ENCODE results near the gene SFXN4.
"Not testable (repeated sequence)": the region's sequence is repeated elsewhere in the genome, so short reads cannot be mapped to it uniquely, and the experiment has no call there.

The SFXN4 gene

DNA sequence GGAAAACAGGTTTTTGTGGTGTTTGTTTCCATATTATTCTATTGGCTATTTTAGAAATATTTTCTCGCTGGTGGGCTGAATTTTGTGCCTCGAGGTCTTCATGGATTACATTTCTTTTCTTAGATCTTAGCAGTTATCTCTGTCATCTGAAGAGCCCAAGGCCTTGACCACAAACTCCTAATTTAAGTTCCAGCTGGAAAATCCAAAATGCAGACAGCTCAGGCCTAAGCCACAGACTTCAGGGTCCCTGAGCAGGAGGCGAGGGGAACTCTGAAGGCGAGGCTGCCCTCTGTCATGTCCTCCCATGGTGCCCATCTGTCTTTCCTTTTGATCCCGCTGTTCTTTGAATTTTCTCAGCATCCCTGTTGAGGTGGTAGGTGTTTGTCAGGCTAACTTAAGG is 47.3 kb downstream of the SFXN4 start:
- H3K9me3 ChIP-seq (replicated peaks; ENCODE audit: low read length): no peaks in the 10 kb centered on the region
- no peak overlapping the region for H3K4me3 ChIP-seq (ENCODE audit: low read length)
- peaks cover 41% of the 10 kb centered on the region for H3K36me3 ChIP-seq (ENCODE audit: insufficient read depth, low read length)
- no peaks in the 10 kb centered on the region for H3K27me3 ChIP-seq (ENCODE audit: control insufficient read depth, insufficient read depth, low read length)
- H3K4me2 ChIP-seq (ENCODE audit: low read length): no peak overlapping the region
- no peak overlapping the region for H3K9ac ChIP-seq (ENCODE audit: low read depth, low read length)
- peaks cover 12% of the 10 kb centered on the region for H3K4me1 ChIP-seq (ENCODE audit: control insufficient read depth, insufficient read depth, low read length)

DNA sequence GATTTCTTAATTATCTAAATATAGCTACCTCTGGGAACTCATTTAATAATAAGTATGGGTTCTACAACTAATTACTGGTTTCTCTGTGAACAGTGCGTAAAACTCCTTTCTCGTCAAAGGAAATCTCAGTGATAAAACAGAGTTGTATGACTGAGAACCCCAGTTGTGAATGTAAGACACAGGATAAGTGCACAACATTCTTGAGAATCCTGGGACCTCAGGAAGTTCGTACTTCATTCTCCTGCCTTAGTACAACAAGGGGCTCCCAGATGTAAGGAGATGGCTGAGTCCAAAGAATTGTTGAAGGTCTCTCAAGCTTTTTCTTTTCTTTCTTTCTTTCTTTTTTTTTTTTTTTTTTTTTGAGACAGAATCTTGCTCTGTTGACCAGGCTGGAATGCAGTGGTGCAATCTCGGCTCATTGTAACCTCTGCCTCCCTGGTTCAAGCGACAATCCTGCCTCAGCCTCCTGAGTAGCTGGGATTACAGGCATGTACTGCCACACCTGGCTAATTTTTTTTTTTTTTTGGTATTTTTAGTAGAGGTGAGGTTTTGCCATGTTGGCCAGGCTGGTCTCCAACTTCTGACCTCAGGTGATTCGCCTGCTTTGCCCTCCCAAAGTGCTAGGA is 49.1 kb downstream of the SFXN4 start:
- Histone ChIP-seq H3K4me2 (ENCODE audit: low read length) (no peak overlapping the region), H3K36me3 (ENCODE audit: insufficient read depth, low read length) (peaks cover 39% of the 10 kb centered on the region), H3K9ac (ENCODE audit: low read depth, low read length) (no peak overlapping the region), H3K4me1 (ENCODE audit: control insufficient read depth, insufficient read depth, low read length) (peaks cover 15% of the 10 kb centered on the region), H3K27me3 (ENCODE audit: control insufficient read depth, insufficient read depth, low read length) (no peaks in the 10 kb centered on the region), H3K9me3 (replicated peaks; ENCODE audit: low read length) (no peaks in the 10 kb centered on the region), H3K4me3 (ENCODE audit: low read length) (no peak overlapping the region)

DNA sequence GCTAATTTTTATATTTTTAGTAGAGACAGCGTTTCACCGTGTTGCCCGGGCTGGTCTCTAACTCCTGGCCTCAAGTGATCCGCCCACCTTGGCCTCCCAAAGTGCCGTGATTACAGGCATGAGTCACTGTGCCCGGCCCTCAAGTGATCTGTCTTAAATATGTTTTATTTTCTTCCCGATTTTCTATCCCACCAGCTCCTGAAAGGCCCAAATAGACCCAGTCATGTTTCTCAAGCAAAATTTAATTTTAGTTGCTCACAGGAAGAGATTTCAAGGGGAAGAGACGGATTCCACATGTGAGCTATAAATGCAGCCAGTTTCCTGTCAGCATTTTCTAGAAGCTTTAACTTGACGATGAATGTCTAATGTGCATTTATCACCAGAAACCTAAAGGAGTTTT is 49.6 kb downstream of the SFXN4 start:
- Histone ChIP-seq H3K36me3 (ENCODE audit: insufficient read depth, low read length) (peaks cover 39% of the 10 kb centered on the region), H3K27me3 (ENCODE audit: control insufficient read depth, insufficient read depth, low read length) (no peaks in the 10 kb centered on the region), H3K4me2 (ENCODE audit: low read length) (no peak overlapping the region), H3K4me1 (ENCODE audit: control insufficient read depth, insufficient read depth, low read length) (peaks cover 15% of the 10 kb centered on the region), H3K4me3 (ENCODE audit: low read length) (no peak overlapping the region), H3K9me3 (replicated peaks; ENCODE audit: low read length) (no peaks in the 10 kb centered on the region), H3K9ac (ENCODE audit: low read depth, low read length) (no peak overlapping the region)

DNA sequence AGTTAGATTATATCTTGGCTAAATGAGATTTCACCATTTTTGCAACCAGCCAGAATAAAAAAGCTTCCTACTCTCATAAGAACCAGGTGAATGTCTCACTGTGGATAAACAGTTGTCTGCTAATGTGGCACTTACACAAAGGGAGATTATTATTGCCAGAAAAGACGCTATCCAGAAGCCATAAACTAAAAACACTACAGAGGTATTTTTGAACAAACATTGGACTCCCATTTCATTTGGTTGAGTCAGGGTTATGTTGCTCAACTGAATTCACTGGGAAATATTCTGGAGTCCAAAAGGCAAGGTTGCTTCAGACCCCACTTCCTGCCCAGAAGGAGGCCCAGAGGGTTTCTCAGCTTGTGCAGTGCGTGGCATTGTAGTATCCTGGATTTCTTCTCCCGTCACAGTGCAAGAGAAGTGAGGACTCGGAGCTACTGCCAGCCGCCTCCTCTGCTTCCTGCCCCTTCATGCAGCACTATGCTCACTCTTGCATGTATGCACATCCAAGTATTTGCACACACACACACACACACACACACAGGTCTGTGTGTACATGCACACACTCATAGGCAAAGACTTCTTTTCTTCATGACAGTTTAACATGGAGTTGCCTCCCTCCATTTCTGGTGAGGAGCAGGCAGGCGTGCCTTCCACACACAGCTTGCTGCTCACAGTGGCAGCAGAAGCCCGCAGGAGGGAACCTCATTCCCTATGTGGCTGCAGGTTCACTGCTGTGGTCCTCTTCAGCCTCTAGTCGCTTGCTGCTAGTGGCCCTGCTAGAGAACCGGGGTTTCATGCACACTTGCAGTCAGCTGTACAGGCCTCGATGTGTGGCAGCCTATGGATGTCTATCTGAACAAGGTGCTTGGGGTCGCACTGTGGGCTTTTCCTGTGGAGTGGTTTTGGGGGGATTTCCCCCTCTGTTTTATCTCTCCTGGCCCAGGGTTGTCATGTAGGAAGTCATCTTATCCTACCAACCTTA is 51.5 kb downstream of the SFXN4 start:
- peaks cover 39% of the 10 kb centered on the region for H3K36me3 ChIP-seq (ENCODE audit: insufficient read depth, low read length)
- no peaks in the 10 kb centered on the region for H3K27me3 ChIP-seq (ENCODE audit: control insufficient read depth, insufficient read depth, low read length)
- H3K4me1 ChIP-seq (ENCODE audit: control insufficient read depth, insufficient read depth, low read length): peaks cover 15% of the 10 kb centered on the region
- no peaks in the 10 kb centered on the region for H3K9me3 ChIP-seq (replicated peaks; ENCODE audit: low read length)
- H3K9ac ChIP-seq (ENCODE audit: low read depth, low read length): peak overlapping the region; percentile 29
- H3K4me2 ChIP-seq (ENCODE audit: low read length): peak overlapping the region; percentile 60
- no peak overlapping the region for H3K4me3 ChIP-seq (ENCODE audit: low read length)

DNA sequence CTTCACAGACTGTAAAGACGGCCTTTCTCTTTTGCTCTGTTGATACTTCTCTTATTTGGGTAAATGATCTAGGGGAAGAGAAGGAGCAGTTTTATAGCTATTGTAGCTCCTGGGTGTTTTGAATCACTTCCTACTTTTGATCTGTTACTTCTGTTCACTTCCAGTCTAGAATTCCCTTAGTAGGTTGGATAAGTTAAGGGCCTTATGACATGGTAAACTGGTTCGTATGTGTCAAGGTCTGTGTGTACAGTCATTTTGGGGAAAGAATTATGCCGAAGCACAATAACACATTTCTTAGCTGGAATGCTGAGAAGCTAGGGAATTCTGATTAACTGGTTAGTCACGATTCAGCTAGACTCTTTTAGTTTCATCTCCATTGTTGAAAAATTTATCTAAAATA is 53.5 kb downstream of the SFXN4 start:
- H3K9me3 ChIP-seq (replicated peaks; ENCODE audit: low read length): no peaks in the 10 kb centered on the region
- no peaks in the 10 kb centered on the region for H3K27me3 ChIP-seq (ENCODE audit: control insufficient read depth, insufficient read depth, low read length)
- H3K4me1 ChIP-seq (ENCODE audit: control insufficient read depth, insufficient read depth, low read length): peaks cover 15% of the 10 kb centered on the region
- H3K9ac ChIP-seq (ENCODE audit: low read depth, low read length): no peak overlapping the region
- no peak overlapping the region for H3K4me3 ChIP-seq (ENCODE audit: low read length)
- no peak overlapping the region for H3K4me2 ChIP-seq (ENCODE audit: low read length)
- peaks cover 32% of the 10 kb centered on the region for H3K36me3 ChIP-seq (ENCODE audit: insufficient read depth, low read length)

DNA sequence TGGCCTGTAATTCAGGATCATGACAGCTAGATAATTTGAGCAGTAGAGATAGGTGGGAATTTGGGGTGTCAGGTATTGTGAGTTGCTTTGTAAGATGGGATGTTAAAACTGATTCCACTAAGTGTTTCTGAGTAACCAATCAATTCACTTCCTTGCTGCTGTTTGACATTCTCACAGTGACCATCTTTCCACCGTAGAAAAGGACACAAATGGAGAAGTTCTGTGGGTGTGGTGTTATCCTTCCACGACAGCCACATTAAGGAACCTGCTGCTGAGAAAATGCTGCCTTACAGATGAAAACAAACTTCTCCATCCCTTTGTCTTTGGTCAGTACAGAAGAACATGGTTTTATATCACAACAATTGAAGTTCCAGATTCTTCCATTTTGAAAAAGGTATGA is 57.7 kb downstream of the SFXN4 start:
- peaks cover 20% of the 10 kb centered on the region for H3K36me3 ChIP-seq (ENCODE audit: insufficient read depth, low read length)
- H3K4me2 ChIP-seq (ENCODE audit: low read length); H3K9me3 ChIP-seq (replicated peaks; ENCODE audit: low read length); H3K9ac ChIP-seq (ENCODE audit: low read depth, low read length); H3K4me1 ChIP-seq (ENCODE audit: control insufficient read depth, insufficient read depth, low read length); H3K4me3 ChIP-seq (ENCODE audit: low read length); H3K27me3 ChIP-seq (ENCODE audit: control insufficient read depth, insufficient read depth, low read length): not testable (repeated sequence)

DNA sequence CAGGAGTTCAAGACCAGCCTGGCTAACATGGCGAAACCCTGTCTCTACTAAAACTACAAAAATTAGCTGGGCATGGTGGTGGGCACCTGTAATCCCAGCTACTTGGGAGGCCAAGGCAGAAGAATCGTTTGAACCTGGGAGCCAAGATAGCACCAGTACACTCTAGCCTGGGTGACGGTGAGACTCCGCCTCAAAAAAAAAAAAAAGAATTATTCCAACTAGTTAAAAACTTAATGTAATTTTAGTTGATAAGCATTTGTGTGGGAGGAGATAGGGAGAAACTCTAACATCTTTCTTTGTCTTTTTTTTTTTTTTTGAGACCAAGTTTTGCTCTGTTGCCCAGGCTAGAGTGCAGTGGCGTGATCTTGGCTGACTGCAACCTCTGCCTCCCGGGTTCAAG is 58.4 kb downstream of the SFXN4 start:
- H3K27me3 ChIP-seq (ENCODE audit: control insufficient read depth, insufficient read depth, low read length); H3K9ac ChIP-seq (ENCODE audit: low read depth, low read length); H3K4me1 ChIP-seq (ENCODE audit: control insufficient read depth, insufficient read depth, low read length); H3K9me3 ChIP-seq (replicated peaks; ENCODE audit: low read length); H3K4me3 ChIP-seq (ENCODE audit: low read length); H3K4me2 ChIP-seq (ENCODE audit: low read length): not testable (repeated sequence)
- H3K36me3 ChIP-seq (ENCODE audit: insufficient read depth, low read length): peaks cover 16% of the 10 kb centered on the region

DNA sequence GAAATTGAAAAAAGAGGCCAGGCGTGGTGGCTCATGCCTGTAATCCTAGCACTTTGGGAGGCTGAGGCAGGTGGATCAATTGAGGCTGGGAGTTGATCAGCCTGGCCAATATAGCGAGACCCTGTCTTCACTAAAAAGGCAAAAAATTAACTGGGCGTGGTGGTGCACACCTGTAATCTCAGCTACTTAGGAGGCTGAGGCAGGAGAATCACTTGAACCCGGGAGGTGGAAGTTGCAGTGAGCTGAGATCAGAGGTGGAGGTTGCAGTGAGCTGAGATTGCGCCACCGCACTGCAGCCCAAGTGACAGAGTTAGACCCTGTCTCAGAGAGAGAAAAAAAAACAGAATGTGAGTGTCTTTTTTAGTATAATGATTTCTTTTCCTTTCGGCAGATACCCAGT is 59.6 kb downstream of the SFXN4 start:
- not testable (repeated sequence) for H3K9me3 ChIP-seq (replicated peaks; ENCODE audit: low read length); H3K4me1 ChIP-seq (ENCODE audit: control insufficient read depth, insufficient read depth, low read length); H3K9ac ChIP-seq (ENCODE audit: low read depth, low read length); H3K27me3 ChIP-seq (ENCODE audit: control insufficient read depth, insufficient read depth, low read length); H3K4me3 ChIP-seq (ENCODE audit: low read length); H3K4me2 ChIP-seq (ENCODE audit: low read length)
- H3K36me3 ChIP-seq (ENCODE audit: insufficient read depth, low read length): peaks cover 11% of the 10 kb centered on the region

DNA sequence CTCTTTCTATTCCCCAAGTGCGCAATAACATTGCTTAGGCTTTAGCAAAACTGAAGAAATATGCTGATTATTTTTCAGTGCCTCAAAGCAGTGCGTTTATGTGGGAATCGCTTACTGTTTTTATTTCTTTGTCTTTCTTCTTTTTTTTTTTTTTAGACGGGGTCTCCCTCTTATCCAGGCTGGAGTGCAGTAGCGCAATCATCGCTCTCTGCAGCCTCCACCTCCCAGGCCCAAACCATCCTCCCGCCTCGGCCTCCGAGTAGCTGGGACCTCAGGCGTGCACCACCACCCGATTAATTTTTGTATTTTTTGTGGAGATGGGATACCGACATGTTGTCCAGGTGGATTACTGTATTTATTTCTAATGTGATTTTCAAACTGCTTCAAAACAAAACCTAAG is 60.4 kb downstream of the SFXN4 start:
- Histone ChIP-seq H3K4me3 (ENCODE audit: low read length) (peak overlapping the region; percentile 96), H3K4me1 (ENCODE audit: control insufficient read depth, insufficient read depth, low read length) (peaks cover 7% of the 10 kb centered on the region), H3K36me3 (ENCODE audit: insufficient read depth, low read length) (peaks cover 6% of the 10 kb centered on the region), H3K9me3 (replicated peaks; ENCODE audit: low read length) (no peaks in the 10 kb centered on the region), H3K9ac (ENCODE audit: low read depth, low read length) (peak overlapping the region; percentile 86), H3K4me2 (ENCODE audit: low read length) (peak overlapping the region; percentile 100), H3K27me3 (ENCODE audit: control insufficient read depth, insufficient read depth, low read length) (no peaks in the 10 kb centered on the region)

DNA sequence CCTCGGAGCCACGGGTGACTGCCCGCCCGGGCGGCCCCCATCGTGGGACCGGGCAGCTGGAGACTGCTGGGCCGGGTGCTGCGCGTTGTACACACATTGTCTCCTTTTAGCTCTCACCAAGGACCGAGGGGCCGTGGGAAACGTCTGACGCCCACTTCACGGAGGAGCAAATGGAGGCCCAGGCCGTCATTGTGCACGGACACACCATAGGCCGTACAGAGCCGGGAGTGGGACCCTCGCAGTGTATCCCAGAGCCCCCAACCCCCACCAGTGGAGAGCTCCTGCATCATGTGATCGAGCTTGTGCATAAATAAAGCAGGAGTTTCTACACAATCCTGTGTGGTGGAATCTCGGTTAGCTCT is 60.9 kb downstream of the SFXN4 start:
- Histone ChIP-seq H3K4me3 (ENCODE audit: low read length) (peak overlapping the region; percentile 96), H3K27me3 (ENCODE audit: control insufficient read depth, insufficient read depth, low read length) (no peaks in the 10 kb centered on the region), H3K4me1 (ENCODE audit: control insufficient read depth, insufficient read depth, low read length) (peaks cover 7% of the 10 kb centered on the region), H3K9me3 (replicated peaks; ENCODE audit: low read length) (no peaks in the 10 kb centered on the region), H3K4me2 (ENCODE audit: low read length) (peak overlapping the region; percentile 100), H3K36me3 (ENCODE audit: insufficient read depth, low read length) (peaks cover 6% of the 10 kb centered on the region), H3K9ac (ENCODE audit: low read depth, low read length) (peak overlapping the region; percentile 86)

DNA sequence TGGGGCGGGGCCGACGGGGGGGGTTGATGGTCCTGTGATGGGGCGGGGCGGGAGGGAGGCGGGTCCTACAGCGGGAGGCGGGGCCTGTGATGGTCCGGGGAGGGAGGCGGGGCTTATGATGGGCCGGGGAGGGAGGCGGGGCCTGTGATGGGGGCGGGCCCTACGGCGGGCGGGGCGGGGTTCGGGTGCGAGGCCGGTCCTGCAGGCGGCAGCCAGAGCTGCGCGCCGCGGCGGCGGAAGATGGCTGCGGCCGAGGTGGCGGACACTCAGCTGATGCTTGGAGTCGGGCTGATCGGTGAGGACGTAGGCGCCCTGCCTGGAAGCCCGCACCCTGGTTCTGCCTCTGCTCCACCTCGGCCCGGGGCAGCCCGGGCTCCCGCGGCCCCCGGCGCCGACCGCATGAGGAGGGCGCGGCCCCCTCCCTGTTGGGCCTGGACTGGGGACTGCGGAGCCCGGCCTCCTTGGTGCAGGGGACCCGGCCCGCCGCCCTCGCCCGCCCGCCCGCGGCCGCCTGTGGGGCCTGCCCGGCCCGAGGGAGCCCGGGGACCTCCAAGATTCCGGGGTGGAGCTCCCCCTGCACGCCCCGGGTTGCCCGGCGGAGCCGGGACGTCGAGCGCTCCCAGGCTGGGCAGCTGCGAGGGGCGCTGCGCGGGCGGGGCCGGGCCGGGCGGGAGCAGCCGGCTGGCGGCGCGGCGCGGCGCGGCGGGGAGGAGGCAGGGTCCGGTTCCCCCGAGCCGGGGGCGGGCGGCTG is 61.4 kb downstream of the SFXN4 start, which contains the start of gene DENND10:
TSS of gene DENND10 (plus strand) at position 211 of the 751 bp plus-strand sequence. CDS start at position 241, 30 bp downstream.
- no peaks in the 10 kb centered on the region for H3K9me3 ChIP-seq (replicated peaks; ENCODE audit: low read length)
- peak within 1 kb of the TSS; percentile 100 for H3K4me2 ChIP-seq (ENCODE audit: low read length)
- H3K4me3 ChIP-seq (ENCODE audit: low read length): peak within 1 kb of the TSS; percentile 96
- peak within 1 kb of the TSS; percentile 86 for H3K9ac ChIP-seq (ENCODE audit: low read depth, low read length)
- H3K27me3 ChIP-seq (ENCODE audit: control insufficient read depth, insufficient read depth, low read length): no peaks in the 10 kb centered on the region
- peaks cover 7% of the 10 kb centered on the region for H3K4me1 ChIP-seq (ENCODE audit: control insufficient read depth, insufficient read depth, low read length)
- H3K36me3 ChIP-seq (ENCODE audit: insufficient read depth, low read length): peaks cover 2% of the 10 kb centered on the region
